Measurements from ENCODE around the gene PDE5A. TPM values are rescaled to one million over a fixed set of nuclear protein-coding genes. Genes with fewer than 3 reads are reported as not detected.

PDE5A gene
- total RNA-seq, 1 experiment from 2014 or later = 8.5 TPM

- H3K4me2 ChIP-seq = no peak overlapping the region
- H3F3A ChIP-seq (ENCODE audit: insufficient read depth, low read depth) = no peaks in the 10 kb centered on the region
- no peaks in the 10 kb centered on the region for H3K4me1 ChIP-seq (replicated peaks; ENCODE audit: insufficient read depth)
- H3K27me3 ChIP-seq (ENCODE audit: insufficient read depth, low read depth) = no peaks in the 10 kb centered on the region
- H2AFZ ChIP-seq = no peak overlapping the region
- no peaks in the 10 kb centered on the region for H3K79me2 ChIP-seq (ENCODE audit: low read depth)
- DNase-seq = no peak
- H3K4me3 ChIP-seq = no peak overlapping the region
- no peak overlapping the region for H3K27ac ChIP-seq
- intact Hi-C loops (cut with micrococcal nuclease; ENCODE audit: unreplicated experiment) = no loop called here
- no peaks in the 10 kb centered on the region for H3K9me3 ChIP-seq (ENCODE audit: insufficient read depth, low read depth)
- BruUV-seq (replicated peaks) = no TSS peak
- TF ChIP-seq EZH2 (IDR thresholded peaks at IDR 0.05; ENCODE audit: low read depth) = no peak
- TF ChIP-seq CTCF (conservative IDR thresholded peaks at IDR 0.05) = no peak; the same call in 1 of the 2 replicates
- 0 out of 2 replicates have a peak, but pooled peaks cover 4% of the 10 kb centered on the region for H3K36me3 ChIP-seq (ENCODE audit: low read depth)
- H4K20me1 ChIP-seq (ENCODE audit: insufficient read depth) = no peaks in the 10 kb centered on the region
- no peaks in the 10 kb centered on the region for H3K9me2 ChIP-seq (ENCODE audit: insufficient read depth)
- POLR2A ChIA-PET (ENCODE audit: unreplicated experiment) = no interaction called here
- CTCF ChIA-PET = no interaction called here
Observed at GRCh38 chr4:119493419-119493818, 135.2 kb downstream of the PDE5A start.

GRCh38 chr4:119490335-119490734, 138.3 kb downstream of the PDE5A start:
- POLR2A ChIA-PET (ENCODE audit: unreplicated experiment) = no interaction called here
- H3K27me3 ChIP-seq (ENCODE audit: insufficient read depth, low read depth) = no peaks in the 10 kb centered on the region
- H3K4me1 ChIP-seq (replicated peaks; ENCODE audit: insufficient read depth) = no peaks in the 10 kb centered on the region
- no peak for TF ChIP-seq CTCF (conservative IDR thresholded peaks at IDR 0.05)
- TF ChIP-seq EZH2 (IDR thresholded peaks at IDR 0.05; ENCODE audit: low read depth) = no peak
- 0 out of 2 replicates have a peak, but pooled peaks cover under 1% of the 10 kb centered on the region for H3K36me3 ChIP-seq (ENCODE audit: low read depth)
- H3K9me3 ChIP-seq (ENCODE audit: insufficient read depth, low read depth) = peaks cover 4% of the 10 kb centered on the region; the same call in 1 of the 2 replicates
- H4K20me1 ChIP-seq (ENCODE audit: insufficient read depth) = no peaks in the 10 kb centered on the region
- no peak overlapping the region for H3K4me2 ChIP-seq
- no peak overlapping the region for H3K4me3 ChIP-seq
- H3K9me2 ChIP-seq (ENCODE audit: insufficient read depth) = no peaks in the 10 kb centered on the region
- BruUV-seq (replicated peaks) = no TSS peak
- no peaks in the 10 kb centered on the region for H3K79me2 ChIP-seq (ENCODE audit: low read depth)
- no peaks in the 10 kb centered on the region for H3F3A ChIP-seq (ENCODE audit: insufficient read depth, low read depth)
- CTCF ChIA-PET = interaction anchor here (0.5 kb wide), 1 partner anchor 36 kb away, joined by 3 read pairs; no protein-coding TSS in a partner anchor
- H2AFZ ChIP-seq = no peak overlapping the region
- intact Hi-C loops (cut with micrococcal nuclease; ENCODE audit: unreplicated experiment) = no loop called here
- DNase-seq = no peak
- H3K27ac ChIP-seq = no peak overlapping the region

- no peak for TF ChIP-seq EZH2 (IDR thresholded peaks at IDR 0.05; ENCODE audit: low read depth)
- no peak for TF ChIP-seq CTCF (conservative IDR thresholded peaks at IDR 0.05)
- no peaks in the 10 kb centered on the region for H3K27me3 ChIP-seq (ENCODE audit: insufficient read depth, low read depth)
- H3K36me3 ChIP-seq (ENCODE audit: low read depth) = no peaks in the 10 kb centered on the region
- no peak overlapping the region for H3K4me3 ChIP-seq
- DNase-seq = no peak
- H3K9me3 ChIP-seq (ENCODE audit: insufficient read depth, low read depth) = peaks cover 13% of the 10 kb centered on the region
- no peak overlapping the region for H3K27ac ChIP-seq
- ChIA-PET CTCF (no interaction called here), POLR2A (ENCODE audit: unreplicated experiment) (no interaction called here)
- H2AFZ ChIP-seq = no peak overlapping the region
- H3K4me1 ChIP-seq (replicated peaks; ENCODE audit: insufficient read depth) = no peaks in the 10 kb centered on the region
- H3K79me2 ChIP-seq (ENCODE audit: low read depth) = no peaks in the 10 kb centered on the region
- intact Hi-C loops (cut with micrococcal nuclease; ENCODE audit: unreplicated experiment) = loop anchor here (10.0 kb wide), 1 partner anchor 565 kb away; no protein-coding TSS in a partner anchor
- no peaks in the 10 kb centered on the region for H3F3A ChIP-seq (ENCODE audit: insufficient read depth, low read depth)
- no peaks in the 10 kb centered on the region for H3K9me2 ChIP-seq (ENCODE audit: insufficient read depth)
- BruUV-seq (replicated peaks) = no TSS peak
- H3K4me2 ChIP-seq = no peak overlapping the region
- H4K20me1 ChIP-seq (ENCODE audit: insufficient read depth) = no peaks in the 10 kb centered on the region
Observed at GRCh38 chr4:119489305-119489704, 139.3 kb downstream of the PDE5A start.

All from PC-9 (cell line).